HL-60/S4 (cell line): ENCODE results near the gene NLRP12.
"Not testable (repeated sequence)": the region's sequence is repeated elsewhere in the genome, so short reads cannot be mapped to it uniquely, and the experiment has no call there.

Experiments
- in situ Hi-C: fragments of 300-500 bp; cut with MboI; formaldehyde crosslinking; loops from 2 replicates; pipeline ENCODE4 v1.14.3; 2022; ENCODE audit warnings: low sequenced_read_pairs

The NLRP12 gene

GRCh38 chr19:53840241-53840640 lies 16.1 kb upstream of the NLRP12 start:
- in situ Hi-C loops = not testable (repeated sequence)

GRCh38 chr19:53838446-53838845 lies 14.3 kb upstream of the NLRP12 start:
- in situ Hi-C loops = not testable (repeated sequence)

GRCh38 chr19:53832861-53833260 lies 8.7 kb upstream of the NLRP12 start:
- in situ Hi-C loops = not testable (repeated sequence)

DNA sequence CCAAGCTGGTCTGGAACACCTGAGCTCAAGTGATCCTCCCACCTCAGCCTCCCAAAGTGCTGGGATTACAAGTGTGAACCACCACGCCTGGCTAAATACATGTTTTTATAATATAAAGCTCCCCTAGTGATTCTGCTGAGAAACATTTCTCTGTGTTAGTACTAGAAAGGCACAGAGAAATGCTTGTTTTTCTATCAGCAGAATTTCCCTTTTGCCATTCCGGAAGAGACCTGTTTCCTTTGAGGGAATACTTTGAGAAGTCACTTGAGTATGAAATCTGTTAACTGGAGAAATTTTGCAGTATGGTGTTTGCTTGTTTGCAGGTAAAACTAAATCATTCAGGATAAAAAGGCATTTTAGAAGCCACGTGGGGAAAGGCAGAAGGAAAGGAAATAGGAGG lies 4.4 kb upstream of the NLRP12 start:
- in situ Hi-C loops = no loop called here

- in situ Hi-C loops = no loop called here
Measured at GRCh38 chr19:53826876-53827275, 2.8 kb upstream of the NLRP12 start.

- in situ Hi-C loops = no loop called here
Measured at GRCh38 chr19:53823380-53824120, 564 bp downstream of the NLRP12 start.

GRCh38 chr19:53819861-53820260 lies 4.3 kb downstream of the NLRP12 start:
- in situ Hi-C loops = no loop called here

DNA sequence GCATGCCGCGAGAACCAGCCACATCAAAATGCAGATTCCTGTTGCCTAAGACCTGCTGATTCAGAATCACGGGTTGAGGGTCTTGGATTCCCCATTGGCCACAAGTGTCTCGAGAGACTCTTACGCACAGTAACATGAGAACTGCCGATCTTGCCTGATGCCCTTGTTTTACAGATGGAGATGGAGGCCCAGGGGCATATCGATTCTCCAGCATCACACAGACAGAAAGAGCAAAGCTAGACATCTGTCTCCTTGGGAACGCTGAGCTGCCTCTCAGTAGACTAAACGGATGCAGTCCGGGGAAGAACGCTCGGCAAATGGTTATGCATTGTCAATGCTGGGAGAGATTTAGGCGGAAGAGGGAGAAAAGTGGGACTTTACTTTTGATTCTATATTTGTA lies 5.4 kb downstream of the NLRP12 start:
- in situ Hi-C loops = no loop called here

DNA sequence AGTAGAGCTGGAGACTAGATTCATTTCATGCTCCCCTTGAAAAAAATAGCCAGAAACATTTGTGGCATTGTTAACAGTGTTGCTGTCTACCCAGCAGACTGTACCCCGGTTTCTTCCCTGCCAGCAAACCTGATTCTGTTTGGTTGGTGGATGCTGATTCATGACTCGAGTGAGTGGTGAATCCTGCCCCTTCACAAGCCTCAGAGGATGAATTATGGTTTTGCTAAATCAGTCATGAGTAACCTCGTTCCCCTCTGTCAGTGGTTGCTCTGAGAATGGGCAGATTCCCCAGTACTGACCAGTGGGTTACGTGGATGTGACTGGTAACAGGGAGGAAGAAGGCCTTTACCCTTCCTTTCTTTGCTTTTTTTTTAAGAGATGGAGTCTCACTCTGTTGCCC lies 10.1 kb downstream of the NLRP12 start:
- in situ Hi-C loops = no loop called here

GRCh38 chr19:53812335-53812734 lies 11.8 kb downstream of the NLRP12 start:
- in situ Hi-C loops = no loop called here

GRCh38 chr19:53810891-53811290 lies 13.2 kb downstream of the NLRP12 start:
- in situ Hi-C loops = no loop called here

DNA sequence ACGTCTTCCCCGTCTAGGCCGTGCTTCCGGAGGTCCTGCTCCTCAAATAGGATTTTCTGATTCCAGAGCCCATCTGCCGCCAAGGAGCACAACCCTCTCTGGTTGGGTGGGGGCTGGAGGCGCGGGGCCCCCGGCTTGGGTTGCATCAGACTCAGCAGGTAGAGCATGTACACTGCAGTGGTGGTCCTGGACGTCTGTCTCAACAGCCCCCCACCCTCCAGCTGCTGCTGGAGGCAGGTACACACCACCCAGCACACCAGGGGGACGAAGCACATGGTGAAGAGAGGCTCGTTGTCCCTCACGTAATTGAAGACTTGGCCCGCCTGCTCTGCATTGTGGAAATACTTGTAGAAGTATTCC lies 13.9 kb downstream of the NLRP12 start:
- in situ Hi-C loops = no loop called here

- in situ Hi-C loops = loop anchor here (10.0 kb wide), 1 partner anchor 215 kb away; no protein-coding TSS in a partner anchor
Measured at GRCh38 chr19:53809518-53810186, 14.5 kb downstream of the NLRP12 start.

- in situ Hi-C loops = loop anchor here (10.0 kb wide), 1 partner anchor 216 kb away; no protein-coding TSS in a partner anchor
Measured at GRCh38 chr19:53808710-53809125, 15.4 kb downstream of the NLRP12 start.

DNA sequence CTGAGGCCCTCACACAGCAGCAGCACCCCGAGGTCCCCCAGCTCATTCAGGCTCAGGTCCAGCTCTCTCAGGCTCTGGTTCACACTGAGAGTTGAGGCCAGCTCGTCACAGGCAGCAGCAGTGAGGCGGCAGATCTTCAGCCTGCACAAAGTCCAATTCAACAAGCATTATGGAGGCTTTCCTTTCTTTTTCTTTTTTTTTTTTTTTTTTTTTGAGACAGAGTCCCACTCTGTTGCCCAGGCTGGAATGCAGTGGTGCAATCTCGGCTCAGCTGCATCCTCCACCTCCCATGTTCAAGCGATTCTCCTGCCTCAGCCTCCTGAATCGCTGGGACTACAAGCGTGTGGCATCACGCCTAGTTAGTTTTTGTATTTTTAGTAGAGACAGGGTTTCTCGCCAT lies 22.9 kb downstream of the NLRP12 start:
- in situ Hi-C loops = loop anchor here (10.0 kb wide), 1 partner anchor 224 kb away; no protein-coding TSS in a partner anchor

DNA sequence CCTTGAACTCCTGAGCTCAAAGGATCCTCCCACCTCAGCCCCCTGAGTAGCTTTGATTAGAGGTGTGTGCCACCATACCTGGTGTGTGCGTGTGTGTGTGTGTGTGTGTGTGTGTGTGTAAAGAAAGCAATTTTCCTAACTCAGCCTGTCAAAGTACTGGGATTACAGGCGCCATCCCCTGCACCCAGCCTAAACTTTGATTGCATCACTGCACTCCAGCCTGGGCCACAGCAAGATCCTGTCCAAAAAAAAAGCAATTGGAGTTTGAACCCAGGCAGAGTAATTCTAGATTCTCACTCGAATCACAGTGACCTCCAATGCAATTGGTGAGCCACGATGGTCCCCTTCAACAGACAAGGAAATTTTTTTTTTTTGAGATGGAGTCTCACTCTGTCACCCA lies 29.1 kb downstream of the NLRP12 start:
- in situ Hi-C loops = no loop called here

GRCh38 chr19:53792721-53793433 lies 31.2 kb downstream of the NLRP12 start:
- in situ Hi-C loops = no loop called here

GRCh38 chr19:53789708-53790678 lies 34.1 kb downstream of the NLRP12 start:
- in situ Hi-C loops = no loop called here

GRCh38 chr19:53787266-53787665 lies 36.8 kb downstream of the NLRP12 start:
- in situ Hi-C loops = no loop called here

GRCh38 chr19:53786744-53787143 lies 37.4 kb downstream of the NLRP12 start:
- in situ Hi-C loops = no loop called here
